ENCODE results near the gene NBDY. TPM values are rescaled to one million over a fixed set of nuclear protein-coding genes. Genes with fewer than 3 reads are reported as not detected.

Gene NBDY
- total and polyA plus RNA-seq, 2 of the 13 experiments (the other 11 are each of a cell fraction or from before 2014, with no cell fraction given) = 1.4 to 1.7 TPM

GRCh38 chrX:56736219-56736618, 7.2 kb downstream of the NBDY start:
- DNase-seq (ENCODE audit: low spot score) (no peak), FAIRE-seq (no peak), ATAC-seq (no peak)
- ChIA-PET POLR2A (no interaction called here), CTCF (ENCODE audit: low intra/inter-chr PET ratio, low total read pairs) (no interaction called here)
- Histone ChIP-seq H3K27ac (ENCODE audit: extremely low read length, insufficient read depth, low read length) (no peak overlapping the region), H2AFZ (ENCODE audit: low read length) (no peak overlapping the region), H3K4me2 (ENCODE audit: low read depth, low read length) (no peak overlapping the region), H3K27me3 (ENCODE audit: control insufficient read depth in 1 of 2, insufficient read depth in 2 of 2, low read length in 2 of 2) (no peaks in the 10 kb centered on the region), H3K9ac (ENCODE audit: insufficient read depth, low read depth, low read length) (no peak overlapping the region), H3K9me3 (ENCODE audit: low read length) (no peaks in the 10 kb centered on the region), H4K20me1 (ENCODE audit: insufficient read depth, low read length) (no peaks in the 10 kb centered on the region), H3K4me1 (ENCODE audit: insufficient read depth, low read length) (no peaks in the 10 kb centered on the region), H3K36me3 (replicated peaks in 1 of 2; ENCODE audit: control insufficient read depth in 1 of 2, insufficient read depth in 2 of 2, low read length in 2 of 2) (no peaks in the 10 kb centered on the region), H3K79me2 (ENCODE audit: insufficient read depth, low read length) (no peaks in the 10 kb centered on the region), H3K4me3 (replicated peaks in 1 of 3; ENCODE audit: insufficient read depth in 1 of 3, low read depth in 2 of 3, low read length in 3 of 3) (no peak overlapping the region)
- intact Hi-C loops (cut with micrococcal nuclease; ENCODE audit: unreplicated experiment) = no loop called here
- in situ Hi-C loops (cut with HindIII; ENCODE audit: extremely low pct_ligation_motif_present, low pct_unique_long_range_greater_than_20kb) = loop anchor here (25.0 kb wide), 1 partner anchor 449 kb away; no protein-coding TSS in a partner anchor
- WGBS (ENCODE audit: low lambda C conversion rate) = 80% methylated on average over 14 of the region's 14 CpGs
- TF ChIP-seq ZNF367 (CRISPR knock-in tag; IDR thresholded peaks at IDR 0.05; ENCODE audit: borderline replicate concordance) (no peak), NCOA2 (CRISPR knock-in tag; IDR thresholded peaks at IDR 0.05) (no peak), PAXIP1 (CRISPR knock-in tag; conservative IDR thresholded peaks at IDR 0.05) (no peak), NFE2L1 (CRISPR knock-in tag; IDR thresholded peaks at IDR 0.05; ENCODE audit: borderline replicate concordance) (no peak), PRDM10 (CRISPR knock-in tag; IDR thresholded peaks at IDR 0.05; ENCODE audit: low read depth) (no peak), KAT7 (CRISPR knock-in tag; IDR thresholded peaks at IDR 0.05; ENCODE audit: borderline replicate concordance) (no peak), PTBP1 (IDR thresholded peaks at IDR 0.05; ENCODE audit: low read depth, low read length, poor library complexity, severe bottlenecking) (no peak), RCOR2 (CRISPR knock-in tag; IDR thresholded peaks at IDR 0.05) (no peak), RXRB (CRISPR knock-in tag; IDR thresholded peaks at IDR 0.05; ENCODE audit: borderline replicate concordance) (no peak), ATF3 (CRISPR knock-in tag; IDR thresholded peaks at IDR 0.05) (no peak), DBP (CRISPR knock-in tag; IDR thresholded peaks at IDR 0.05; ENCODE audit: not compliant biosample characterization) (no peak), ZNF720 (CRISPR knock-in tag; IDR thresholded peaks at IDR 0.05) (no peak)
- no TSS peak for BruUV-seq (replicated peaks)
